Adrenal gland (tissue), 5 donors: Measurements from ENCODE around the gene GRXCR2.

Experiments
- CTCF ChIP-seq, 6 experiments: fragments of 450-650 bp in 4 of 6; fragments of 200-600 bp in 2 of 6; sonication (generic) in 1 of 6; IDR thresholded peaks; 1 replicate in 5 of 6; 2 replicates in 1 of 6; pipeline versions ENCODE4 v1.5.1 to v1.8.0; 2016 to 2021; ENCODE audit warnings: antibody characterized with exemption in 6 of 6, mild to moderate bottlenecking in 2 of 6, moderate library complexity in 1 of 6
- POLR2A ChIP-seq, 2 donors: fragments of 450-650 bp; IDR thresholded peaks; one replicate each; pipeline ENCODE4 v1.6.1; 2017; ENCODE audit warnings: antibody characterized with exemption in 2 of 2, mild to moderate bottlenecking in 2 of 2, moderate library complexity in 1 of 2
- donor health status: DM: no; HTN: no; CAD: no.

GRCh38 chr5:145858959-145859358 lies 13.9 kb downstream of the GRXCR2 start:
- TF ChIP-seq CTCF (IDR thresholded peaks at IDR 0.05), result no peak
- TF ChIP-seq POLR2A (IDR thresholded peaks at IDR 0.05), result no peak
